Panc1 (cell line): Measurements from ENCODE around the gene PRKCA. TPM values are rescaled to one million over a fixed set of nuclear protein-coding genes. Genes with fewer than 3 reads are reported as not detected.

ENCODE experiments used
- ATAC-seq: fragments of 200-7000 bp; cut with Tn5 transposase; 2 replicates; pipeline ENCODE4 v1.9.1; 2020; ENCODE audit warnings: mild to moderate bottlenecking, moderate library complexity
- BruUV-seq: library from RNA; stranded (reverse); fragments of 400-500 nt; replicated peaks from 2 replicates; lab custom pipeline; 2021; lab: Mats Ljungman, UMichigan
- CTCF ChIA-PET: fragments of 300-600 bp; sonication (Branson Sonifier 250); formaldehyde crosslinking; loops from one replicate; lab custom pipeline; 2022; ENCODE audit warnings: antibody characterized with exemption; lab: Charles Lee
- POLR2A ChIA-PET: fragments of 300-600 bp; sonication (Branson Sonifier 250); formaldehyde crosslinking; loops from one replicate; lab custom pipeline; 2022; ENCODE audit warnings: antibody characterized with exemption; lab: Charles Lee
- DNase-seq: peaks from one replicate; pipeline ENCODE4 v3.0.0-alpha.2; 2010; ENCODE audit warnings: low read depth, low spot score
- H3K27ac ChIP-seq: 2 replicates; pipeline ENCODE4 v1.5.1; 2011; ENCODE audit warnings: mild to moderate bottlenecking, low read length, inconsistent platforms
- H3K27me3 ChIP-seq: fragments of 200-500 bp; sonication (Bioruptor generic); 2 replicates; pipeline ENCODE4 v1.6.0; 2014; ENCODE audit warnings: low read length, inconsistent platforms; ENCODE audit not compliant: control insufficient read depth, insufficient read depth
- H3K36me3 ChIP-seq: fragments of 200-500 bp; sonication (Bioruptor generic); 2 replicates; pipeline ENCODE4 v1.5.1; 2014; ENCODE audit warnings: inconsistent platforms, mild to moderate bottlenecking, low read length, moderate library complexity; ENCODE audit not compliant: control insufficient read depth, insufficient read depth
- H3K4me1 ChIP-seq: 2 replicates; pipeline ENCODE4 v1.5.1; 2011; ENCODE audit warnings: inconsistent platforms, mild to moderate bottlenecking, low read length, moderate library complexity; ENCODE audit not compliant: control insufficient read depth, insufficient read depth
- H3K4me3 ChIP-seq, 2 experiments: 2 replicates each; pipeline ENCODE4 v1.5.1; 2011 to 2012; ENCODE audit warnings: low read depth in 2 of 2, low read length in 2 of 2, mild to moderate bottlenecking in 2 of 2, inconsistent platforms in 1 of 2, moderate library complexity in 1 of 2
- H3K9me3 ChIP-seq: fragments of 200-500 bp; sonication (Bioruptor generic); 2 replicates; pipeline ENCODE4 v1.5.1; 2014; ENCODE audit warnings: low read depth, mild to moderate bottlenecking, inconsistent platforms, low read length, moderate library complexity; ENCODE audit not compliant: control insufficient read depth, insufficient read depth
- CTCF ChIP-seq: fragments of 450-650 bp; IDR thresholded peaks from 2 replicates; pipeline ENCODE4 v1.5.1; 2017; ENCODE audit warnings: mild to moderate bottlenecking
- POLR2AphosphoS5 ChIP-seq: IDR thresholded peaks from 2 replicates; pipeline ENCODE4 v1.6.1; 2012; ENCODE audit warnings: mild to moderate bottlenecking, low read depth, low read length, moderate library complexity
- REST ChIP-seq, 2 experiments: IDR thresholded peaks; 2 replicates each; pipeline ENCODE4 v1.6.1; 2011 to 2012; ENCODE audit warnings: low read depth in 2 of 2, control low read depth in 1 of 2, low read length in 1 of 2, mild to moderate bottlenecking in 1 of 2, moderate library complexity in 1 of 2; ENCODE audit not compliant: insufficient read depth in 1 of 2
- SIN3A ChIP-seq: IDR thresholded peaks from 2 replicates; pipeline ENCODE4 v1.6.1; 2012; ENCODE audit warnings: low read depth, mild to moderate bottlenecking, low read length, moderate library complexity, borderline replicate concordance; ENCODE audit not compliant: insufficient read depth
- TCF7L2 ChIP-seq: IDR thresholded peaks from 2 replicates; pipeline ENCODE4 v1.6.1; 2011; ENCODE audit warnings: mild to moderate bottlenecking, low read depth, low read length, inconsistent platforms
- in situ Hi-C: cut with HindIII; loops from 2 replicates; pipeline ENCODE4 v1.10.0; 2016; ENCODE audit warnings: low sequenced_read_pairs, low pct_unique_long_range_greater_than_20kb
- intact Hi-C: fragments of 100-400 bp; cut with micrococcal nuclease; formaldehyde crosslinking; loops from one replicate; pipeline ENCODE4 v1.10.0; 2022; ENCODE audit not compliant: unreplicated experiment
- total RNA-seq: library from RNA; stranded (reverse); gene quantifications from one replicate; pipeline ENCODE4 v1.2.1, GENCODE V29; 2021; ENCODE audit not compliant: unreplicated experiment

Gene PRKCA
- total RNA-seq, 1 experiment from 2014 or later, result 53.0 TPM

- in situ Hi-C loops (no loop called here), intact Hi-C loops (no loop called here)
- ATAC-seq (no peak), DNase-seq (no peak)
- no peaks in the 10 kb centered on the region for H3K36me3 ChIP-seq
- ChIA-PET CTCF (no interaction called here), POLR2A (interaction anchor here (0.6 kb wide), 1 partner anchor 45 kb away, joined by 3 read pairs; no protein-coding TSS in a partner anchor)
- no peaks in the 10 kb centered on the region for H3K27me3 ChIP-seq
- TF ChIP-seq POLR2AphosphoS5, result no peak
- TF ChIP-seq REST (IDR thresholded peaks at IDR 0.05; ENCODE audit: insufficient read depth in 1 of 2, low read depth in 2 of 2, low read length in 1 of 2), result no peak
- TF ChIP-seq TCF7L2, result no peak
- no peak for TF ChIP-seq CTCF
- TF ChIP-seq SIN3A, result no peak
- BruUV-seq, result no TSS peak
- peaks cover 20% of the 10 kb centered on the region for H3K4me1 ChIP-seq
- no peaks in the 10 kb centered on the region for H3K9me3 ChIP-seq
- H3K27ac ChIP-seq, result no peak overlapping the region
- no peak overlapping the region for H3K4me3 ChIP-seq
Measured at GRCh38 chr17:66379544-66379943, 77.1 kb downstream of the PRKCA start.

DNA sequence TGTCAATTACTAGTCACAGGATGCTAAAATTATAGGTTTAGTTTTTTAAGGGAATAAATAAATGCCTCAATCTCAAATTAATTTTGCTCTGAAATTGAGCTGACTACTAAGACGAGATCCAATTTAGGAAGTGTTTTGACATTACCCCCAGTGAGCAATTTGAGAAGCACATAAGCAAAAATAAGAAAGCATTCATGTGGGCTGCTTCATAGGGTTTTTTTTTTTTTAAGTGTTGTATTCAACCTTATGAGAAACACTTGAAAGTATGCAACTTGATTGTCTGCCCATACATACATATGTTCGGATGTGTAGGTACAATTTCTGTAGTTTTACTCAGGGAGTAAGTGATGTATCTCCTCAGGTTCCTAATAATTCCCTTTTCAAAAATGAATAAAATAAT, 77.6 kb downstream of the PRKCA start:
- CTCF ChIA-PET, result no interaction called here
- ATAC-seq, result no peak

More for the DNA sequence above, 77.6 kb downstream of the PRKCA start:
- H3K9me3 ChIP-seq, result no peaks in the 10 kb centered on the region
- BruUV-seq, result no TSS peak
- peaks cover 15% of the 10 kb centered on the region for H3K4me1 ChIP-seq
- TF ChIP-seq POLR2AphosphoS5 (no peak), TCF7L2 (no peak), REST (IDR thresholded peaks at IDR 0.05; ENCODE audit: insufficient read depth in 1 of 2, low read depth in 2 of 2, low read length in 1 of 2) (no peak), SIN3A (no peak), CTCF (no peak)
- intact Hi-C loops (no loop called here), in situ Hi-C loops (no loop called here)
- H3K27me3 ChIP-seq, result no peaks in the 10 kb centered on the region
- H3K36me3 ChIP-seq, result no peaks in the 10 kb centered on the region
- POLR2A ChIA-PET, result no interaction called here
- DNase-seq, result no peak
- H3K4me3 ChIP-seq, result no peak overlapping the region
- H3K27ac ChIP-seq, result no peak overlapping the region; the same call in 1 of the 2 replicates
